HEK293 (cell line): ENCODE data around the gene RASL10B.
A peak's percentile ranks its signal among the peaks of the same experiment; 100 is the strongest.

Experiments
- CTCF ChIA-PET: fragments of 350-600 bp; formaldehyde crosslinking; extraction: SDS; loops from one replicate; lab custom pipeline; 2021; ENCODE audit warnings: antibody characterized with exemption; lab: Yijun Ruan, JAX
- POLR2A ChIA-PET: fragments of 300-600 bp; formaldehyde crosslinking; extraction: SDS; loops from one replicate; lab custom pipeline; 2020; ENCODE audit warnings: antibody characterized with exemption, inconsistent platforms; lab: Yijun Ruan, JAX
- H3K27ac ChIP-seq: fragments of 200-500 bp; sonication (Bioruptor generic); 2 replicates; pipeline ENCODE4 v1.5.1; 2014; ENCODE audit warnings: low read depth, low read length, control low read depth, inconsistent platforms; ENCODE audit errors: extremely low read depth
- H3K36me3 ChIP-seq, 2 experiments: fragments of 200-500 bp in 1 of 2; sonication (Bioruptor generic) in 1 of 2; 1 replicate in 1 of 2; 2 replicates in 1 of 2; pipeline ENCODE4 v1.5.1; 2014 to 2017; ENCODE audit warnings: inconsistent platforms in 2 of 2, low read length in 2 of 2; ENCODE audit not compliant: control insufficient read depth in 2 of 2, insufficient read depth in 1 of 2
- H3K4me1 ChIP-seq: fragments of 200-500 bp; sonication (Bioruptor generic); 2 replicates; pipeline ENCODE4 v1.5.1; 2014; ENCODE audit warnings: mild to moderate bottlenecking, low read length, inconsistent platforms; ENCODE audit not compliant: control insufficient read depth, insufficient read depth
- H3K4me3 ChIP-seq: 2 replicates; pipeline ENCODE4 v1.5.1; 2011; ENCODE audit warnings: low read depth, mild to moderate bottlenecking, control low read depth, low read length, moderate library complexity
- H3K9me3 ChIP-seq: fragments of 200-500 bp; sonication (Bioruptor generic); 2 replicates; pipeline ENCODE4 v1.5.1; 2014; ENCODE audit warnings: low read depth, low read length, inconsistent platforms; ENCODE audit not compliant: control insufficient read depth, insufficient read depth
- GLIS2 ChIP-seq: fragments of 450-650 bp; formaldehyde crosslinking; IDR thresholded peaks from 2 replicates; pipeline ENCODE4 v1.5.1; 2016; ENCODE audit warnings: missing biosample characterization, missing genetic modification characterization
- IKZF3 ChIP-seq: fragments of 450-650 bp; IDR thresholded peaks from 2 replicates; pipeline ENCODE4 v1.5.0; 2018; ENCODE audit warnings: missing biosample characterization, mild to moderate bottlenecking, missing genetic modification characterization, moderate library complexity
- INSM2 ChIP-seq: fragments of 450-650 bp; formaldehyde crosslinking; IDR thresholded peaks from 2 replicates; pipeline ENCODE4 v1.5.1; 2016; ENCODE audit warnings: missing biosample characterization, missing genetic modification characterization
- KLF1 ChIP-seq: fragments of 450-650 bp; formaldehyde crosslinking; IDR thresholded peaks from 2 replicates; pipeline ENCODE4 v1.5.1; 2016; ENCODE audit warnings: missing biosample characterization, missing genetic modification characterization
- KLF10 ChIP-seq: fragments of 450-650 bp; IDR thresholded peaks from 2 replicates; pipeline ENCODE4 v1.5.1; 2018; ENCODE audit warnings: missing biosample characterization, mild to moderate bottlenecking, missing genetic modification characterization
- MZF1 ChIP-seq: fragments of 450-650 bp; formaldehyde crosslinking; IDR thresholded peaks from 2 replicates; pipeline ENCODE4 v1.5.1; 2017; ENCODE audit warnings: missing biosample characterization, missing genetic modification characterization, borderline replicate concordance
- SP7 ChIP-seq: fragments of 450-650 bp; formaldehyde crosslinking; IDR thresholded peaks from 2 replicates; pipeline ENCODE4 v1.5.1; 2016; ENCODE audit warnings: missing biosample characterization, missing genetic modification characterization
- YY1 ChIP-seq: fragments of 450-650 bp; formaldehyde crosslinking; IDR thresholded peaks from 2 replicates; pipeline ENCODE4 v1.5.1; 2018; ENCODE audit warnings: missing biosample characterization, missing genetic modification characterization
- ZBTB17 ChIP-seq: fragments of 450-650 bp; formaldehyde crosslinking; IDR thresholded peaks from 2 replicates; pipeline ENCODE4 v1.5.1; 2016; ENCODE audit warnings: missing biosample characterization, missing genetic modification characterization
- ZBTB7A ChIP-seq: fragments of 450-650 bp; formaldehyde crosslinking; IDR thresholded peaks from 2 replicates; pipeline ENCODE4 v1.5.1; 2016; ENCODE audit warnings: low read depth, missing biosample characterization, missing genetic modification characterization
- ZFP3 ChIP-seq: fragments of 450-650 bp; formaldehyde crosslinking; IDR thresholded peaks from 2 replicates; pipeline ENCODE4 v1.5.1; 2016; ENCODE audit warnings: low read depth, missing biosample characterization, missing genetic modification characterization
- ZNF114 ChIP-seq: fragments of 450-650 bp; formaldehyde crosslinking; IDR thresholded peaks from 2 replicates; pipeline ENCODE4 v1.5.0; 2017; ENCODE audit warnings: missing biosample characterization, missing genetic modification characterization
- ZNF157 ChIP-seq: fragments of 450-650 bp; formaldehyde crosslinking; IDR thresholded peaks from 2 replicates; pipeline ENCODE4 v1.5.1; 2016; ENCODE audit warnings: missing biosample characterization, missing genetic modification characterization
- ZNF184 ChIP-seq: fragments of 450-650 bp; IDR thresholded peaks from 2 replicates; pipeline ENCODE4 v1.5.1; 2018; ENCODE audit warnings: missing biosample characterization, mild to moderate bottlenecking, missing genetic modification characterization
- ZNF335 ChIP-seq: fragments of 450-650 bp; formaldehyde crosslinking; conservative IDR thresholded peaks from 2 replicates; pipeline ENCODE4 v1.5.1; 2016; ENCODE audit warnings: missing biosample characterization, missing genetic modification characterization
- ZNF423 ChIP-seq: fragments of 450-650 bp; formaldehyde crosslinking; IDR thresholded peaks from 2 replicates; pipeline ENCODE4 v1.5.1; 2016; ENCODE audit warnings: missing biosample characterization, missing genetic modification characterization
- ZNF433 ChIP-seq: fragments of 450-650 bp; formaldehyde crosslinking; IDR thresholded peaks from 2 replicates; pipeline ENCODE4 v1.5.1; 2016; ENCODE audit warnings: missing biosample characterization, missing genetic modification characterization, low read depth
- ZNF544 ChIP-seq: fragments of 450-650 bp; formaldehyde crosslinking; IDR thresholded peaks from 2 replicates; pipeline ENCODE4 v1.5.0; 2017; ENCODE audit warnings: missing biosample characterization, missing genetic modification characterization
- ZNF549 ChIP-seq: fragments of 450-650 bp; IDR thresholded peaks from 2 replicates; pipeline ENCODE4 v1.5.1; 2018; ENCODE audit warnings: missing biosample characterization, missing genetic modification characterization, mild to moderate bottlenecking, inconsistent platforms, moderate library complexity
- ZNF571 ChIP-seq: fragments of 450-650 bp; formaldehyde crosslinking; IDR thresholded peaks from 2 replicates; pipeline ENCODE4 v1.5.0; 2017; ENCODE audit warnings: missing biosample characterization, missing genetic modification characterization
- ZNF623 ChIP-seq: fragments of 450-650 bp; formaldehyde crosslinking; IDR thresholded peaks from 2 replicates; pipeline ENCODE4 v1.5.1; 2016; ENCODE audit warnings: missing biosample characterization, missing genetic modification characterization
- ZNF624 ChIP-seq: fragments of 450-650 bp; formaldehyde crosslinking; IDR thresholded peaks from 2 replicates; pipeline ENCODE4 v1.5.1; 2017; ENCODE audit warnings: missing biosample characterization, missing genetic modification characterization
- ZNF768 ChIP-seq: fragments of 450-650 bp; formaldehyde crosslinking; IDR thresholded peaks from 2 replicates; pipeline ENCODE4 v1.5.1; 2018; ENCODE audit warnings: missing biosample characterization, mild to moderate bottlenecking, missing genetic modification characterization
- ZNF776 ChIP-seq: fragments of 450-650 bp; formaldehyde crosslinking; IDR thresholded peaks from 2 replicates; pipeline ENCODE4 v1.5.0; 2017; ENCODE audit warnings: missing biosample characterization, missing genetic modification characterization, borderline replicate concordance
- ZSCAN18 ChIP-seq: fragments of 450-650 bp; formaldehyde crosslinking; IDR thresholded peaks from 2 replicates; pipeline ENCODE4 v1.5.1; 2016; ENCODE audit warnings: missing biosample characterization, missing genetic modification characterization
- ZSCAN30 ChIP-seq: fragments of 450-650 bp; IDR thresholded peaks from 2 replicates; pipeline ENCODE4 v1.5.1; 2018; ENCODE audit warnings: missing biosample characterization, mild to moderate bottlenecking, missing genetic modification characterization, moderate library complexity
- ZXDB ChIP-seq: fragments of 450-650 bp; formaldehyde crosslinking; IDR thresholded peaks from 2 replicates; pipeline ENCODE4 v1.5.1; 2016; ENCODE audit warnings: missing biosample characterization, missing genetic modification characterization

The RASL10B gene

GRCh38 chr17:35764123-35764991 lies 32.9 kb downstream of the RASL10B start (continued):
- TF ChIP-seq ZNF157 (no peak), YY1 (tag by site-specific recombination) (peak; percentile 43; the same call in 1 of the 2 replicates), ZNF544 (tag by site-specific recombination) (no peak), MZF1 (tag by site-specific recombination) (no peak), ZSCAN30 (peak; percentile 94), IKZF3 (tag by site-specific recombination) (peak; percentile 87), ZNF433 (tag by site-specific recombination) (no peak), ZNF549 (tag by site-specific recombination) (no peak), KLF1 (tag by site-specific recombination) (peak; percentile 41; the same call in 1 of the 2 replicates), ZNF768 (tag by site-specific recombination) (no peak), ZNF184 (tag by site-specific recombination) (no peak), INSM2 (tag by site-specific recombination) (peak; percentile 65), ZNF114 (tag by site-specific recombination) (no peak), GLIS2 (peak; percentile 92)

GRCh38 chr17:35765086-35765710 lies 33.8 kb downstream of the RASL10B start:
- CTCF ChIA-PET = interaction anchor here (1.0 to 6.2 kb wide), 15 partner anchors 12 to 381 kb away, joined by 3 to 118 read pairs (median 21); partner anchors contain the start of genes MMP28, RASL10B and TAF15
- H3K9me3 ChIP-seq = no peaks in the 10 kb centered on the region
- H3K27ac ChIP-seq = no peak overlapping the region; the same call in 1 of the 2 replicates
- no peak overlapping the region for H3K4me3 ChIP-seq
- TF ChIP-seq ZNF433 (tag by site-specific recombination) (no peak), KLF1 (tag by site-specific recombination) (no peak), ZNF624 (tag by site-specific recombination) (no peak), ZXDB (tag by site-specific recombination) (no peak)
- H3K36me3 ChIP-seq = no peaks in the 10 kb centered on the region
- POLR2A ChIA-PET = interaction anchor here (1.2 to 2.5 kb wide), 6 partner anchors 23 to 392 kb away, joined by 3 to 85 read pairs (median 10); partner anchors contain the start of genes SLFN11 and TAF15
- no peaks in the 10 kb centered on the region; the same call in 1 of the 2 replicates for H3K4me1 ChIP-seq

GRCh38 chr17:35765756-35766488 lies 34.5 kb downstream of the RASL10B start:
- Histone ChIP-seq H3K36me3 (no peaks in the 10 kb centered on the region), H3K9me3 (no peaks in the 10 kb centered on the region), H3K4me1 (no peaks in the 10 kb centered on the region; the same call in 1 of the 2 replicates), H3K27ac (no peak overlapping the region), H3K4me3 (no peak overlapping the region)
- CTCF ChIA-PET = interaction anchor here (0.5 to 6.2 kb wide), 11 partner anchors 15 to 441 kb away, joined by 3 to 104 read pairs (median 15); partner anchors contain the start of gene MMP28
- POLR2A ChIA-PET = interaction anchor here (1.2 to 2.1 kb wide), 2 partner anchors 22 to 43 kb away, joined by 3 to 13 read pairs; partner anchors contain the start of gene TAF15
- no peak for TF ChIP-seq KLF10 (tag by site-specific recombination)
- no peak for TF ChIP-seq ZFP3 (tag by site-specific recombination)
- no peak for TF ChIP-seq ZSCAN18 (tag by site-specific recombination)
- no peak for TF ChIP-seq ZNF571 (tag by site-specific recombination)
- no peak for TF ChIP-seq ZNF776 (tag by site-specific recombination)
- no peak for TF ChIP-seq SP7 (tag by site-specific recombination)
- no peak for TF ChIP-seq ZBTB17 (tag by site-specific recombination)
- no peak for TF ChIP-seq ZNF623
- TF ChIP-seq ZNF423 (tag by site-specific recombination) = no peak
- no peak for TF ChIP-seq ZNF335
- no peak for TF ChIP-seq ZBTB7A (tag by site-specific recombination)
- TF ChIP-seq ZNF549 (tag by site-specific recombination) = no peak
